Activated CD8-positive, alpha-beta memory T cell treated with anti-CD3 and anti-CD28 coated beads, Interleukin-2, amount 50 U/mL, for 24 hours (primary cell): ENCODE results near the gene TICAM2.
"Not testable (repeated sequence)": the region's sequence is repeated elsewhere in the genome, so short reads cannot be mapped to it uniquely, and the experiment has no call there.

Experiments used
- DNase-seq: peaks from one replicate; pipeline ENCODE4 v3.0.0-alpha.2; 2020; ENCODE audit errors: extremely low read depth

TICAM2 gene, protein sequence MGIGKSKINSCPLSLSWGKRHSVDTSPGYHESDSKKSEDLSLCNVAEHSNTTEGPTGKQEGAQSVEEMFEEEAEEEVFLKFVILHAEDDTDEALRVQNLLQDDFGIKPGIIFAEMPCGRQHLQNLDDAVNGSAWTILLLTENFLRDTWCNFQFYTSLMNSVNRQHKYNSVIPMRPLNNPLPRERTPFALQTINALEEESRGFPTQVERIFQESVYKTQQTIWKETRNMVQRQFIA

DNA sequence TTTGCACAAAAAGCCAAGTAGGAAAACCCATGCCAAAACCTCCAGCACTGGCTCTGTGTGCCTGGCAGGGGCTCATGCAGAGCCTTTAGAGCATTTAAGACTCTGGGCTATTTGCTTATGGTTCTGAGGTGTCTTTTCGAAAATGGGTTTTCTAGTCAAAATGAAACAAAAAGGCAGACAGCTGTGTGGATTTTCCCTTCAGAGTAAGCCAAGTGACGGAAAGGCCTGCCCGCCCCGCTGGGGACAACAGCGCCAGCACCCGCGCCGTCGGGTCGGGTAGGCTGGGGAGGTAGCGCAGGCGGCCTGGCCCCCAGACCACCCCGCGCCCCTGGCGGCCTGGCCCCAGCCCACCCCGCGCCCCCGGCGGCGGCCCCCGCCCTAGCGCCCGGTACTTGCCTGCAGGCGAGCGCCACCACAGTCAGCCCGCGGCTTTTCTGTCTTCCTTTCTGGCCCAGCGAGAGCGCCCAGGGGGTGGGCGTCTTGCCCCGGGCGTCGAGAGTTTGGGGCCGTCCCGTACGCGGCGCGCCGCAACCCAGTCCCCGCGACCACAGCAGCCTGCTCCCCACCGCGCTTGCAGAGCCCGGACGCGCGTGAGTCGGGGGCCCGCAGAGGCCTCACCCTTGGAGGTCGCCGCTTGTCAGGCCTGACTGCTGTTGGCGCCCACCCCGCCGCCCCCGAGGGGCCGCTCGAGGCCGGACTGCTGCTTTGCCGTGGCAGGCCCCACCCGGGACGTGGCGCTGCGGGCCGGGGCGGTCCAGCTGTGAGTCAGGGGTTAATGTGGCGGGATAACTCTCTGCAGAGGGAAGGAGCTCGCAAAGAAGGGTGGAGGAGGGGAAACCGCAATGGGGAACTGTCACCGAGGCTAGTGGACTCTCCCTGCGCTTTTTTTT is at the start of gene TICAM2:
Gene TICAM2, minus strand, starts transcription at position 779 of the 890 bp plus-strand sequence. CDS start 21,223 bp downstream, outside the sequence.
- DNase-seq = no peak

DNA sequence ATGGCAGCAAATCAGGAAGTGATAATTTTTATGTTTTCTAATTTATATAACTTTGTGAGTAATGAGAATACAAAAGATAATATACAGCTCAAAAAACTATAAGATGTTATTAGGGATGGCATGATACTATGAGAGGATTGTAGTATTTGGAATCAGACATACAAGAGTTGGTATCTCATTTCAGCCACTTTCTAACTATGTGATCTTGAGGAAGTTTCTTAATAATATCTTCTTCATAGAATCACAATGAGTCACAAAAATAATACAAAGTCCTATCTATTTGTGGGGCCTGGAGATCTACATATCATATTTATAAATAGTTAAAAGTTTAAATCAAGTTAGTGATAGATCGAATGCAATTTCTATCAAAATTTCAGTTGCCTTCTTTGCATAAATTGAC is 47.3 kb upstream of the TICAM2 start:
- DNase-seq = no peak

DNA sequence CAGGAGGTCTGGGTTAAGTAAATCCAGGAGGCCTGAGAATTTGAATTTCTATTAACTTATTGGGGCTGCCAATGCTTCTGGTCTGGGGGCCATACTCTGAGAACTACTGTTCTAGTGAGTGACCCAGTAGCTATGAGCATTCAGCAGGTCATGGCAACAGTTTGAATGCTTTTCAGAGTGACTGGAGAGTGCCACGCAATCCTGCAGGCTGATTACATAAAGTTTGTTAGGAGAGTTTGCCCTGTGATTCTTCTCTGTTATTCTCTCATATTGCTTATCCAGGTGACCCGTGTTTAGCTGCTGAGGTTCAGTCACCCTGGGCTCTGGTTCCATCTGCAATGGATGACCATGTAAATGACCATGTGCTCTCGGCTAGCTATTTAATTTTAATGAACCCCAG is 45.8 kb upstream of the TICAM2 start:
- no peak for DNase-seq

DNA sequence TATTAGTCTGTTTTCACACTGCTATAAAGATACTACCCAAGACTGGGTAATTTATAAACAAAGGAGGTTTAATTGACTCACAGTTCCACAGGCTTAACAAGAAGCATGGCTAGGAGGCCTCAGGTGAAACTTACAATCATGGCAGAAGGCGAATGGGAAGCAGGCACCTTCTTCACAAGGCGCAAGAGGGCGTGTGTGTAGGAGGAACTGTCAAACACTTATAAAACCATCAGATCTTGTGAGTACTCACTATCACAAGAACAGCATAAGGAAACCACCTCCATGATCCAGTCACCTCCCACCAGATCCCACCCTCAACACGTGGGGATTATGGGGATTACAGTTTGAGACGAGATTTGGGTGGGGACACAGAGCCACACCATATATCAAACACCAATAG is 43.1 kb upstream of the TICAM2 start:
- not testable (repeated sequence) for DNase-seq

DNA sequence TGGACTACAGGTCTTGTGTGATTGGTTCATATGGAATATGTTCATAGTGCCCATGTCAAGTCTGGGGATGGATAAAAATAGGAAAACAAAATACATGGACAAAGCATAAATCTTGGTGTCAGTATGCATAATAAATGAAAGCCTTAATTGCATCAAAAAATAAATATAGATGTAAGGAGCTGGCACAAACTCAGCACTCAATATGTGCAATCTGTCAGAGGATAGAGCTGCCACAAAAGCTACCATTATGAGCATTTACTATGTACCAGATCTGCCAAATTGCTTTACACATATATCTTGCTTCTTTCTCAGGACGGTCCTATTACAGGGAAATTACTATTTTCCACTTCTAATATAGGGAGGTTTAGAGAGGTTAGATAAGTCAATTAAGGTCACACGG is 41.8 kb upstream of the TICAM2 start:
- DNase-seq = no peak

DNA sequence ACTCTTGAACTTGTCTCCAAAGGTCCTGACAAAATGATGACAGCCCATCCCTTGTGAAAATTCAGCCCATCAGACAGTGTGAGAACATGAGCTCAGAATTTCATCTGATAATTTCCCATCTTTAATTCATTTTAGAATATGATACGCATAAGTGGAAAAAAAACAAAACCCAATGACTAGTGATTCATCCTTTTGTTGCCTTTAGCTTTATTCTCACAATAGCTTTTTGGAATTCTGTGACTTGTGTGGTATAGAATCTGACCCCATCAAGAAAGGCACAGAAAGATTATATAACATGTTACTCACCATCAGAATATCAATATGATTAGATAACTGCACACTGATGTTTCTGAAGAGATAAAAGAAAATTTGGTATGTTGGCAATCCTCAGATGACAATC is 39.7 kb upstream of the TICAM2 start:
- no peak for DNase-seq

DNA sequence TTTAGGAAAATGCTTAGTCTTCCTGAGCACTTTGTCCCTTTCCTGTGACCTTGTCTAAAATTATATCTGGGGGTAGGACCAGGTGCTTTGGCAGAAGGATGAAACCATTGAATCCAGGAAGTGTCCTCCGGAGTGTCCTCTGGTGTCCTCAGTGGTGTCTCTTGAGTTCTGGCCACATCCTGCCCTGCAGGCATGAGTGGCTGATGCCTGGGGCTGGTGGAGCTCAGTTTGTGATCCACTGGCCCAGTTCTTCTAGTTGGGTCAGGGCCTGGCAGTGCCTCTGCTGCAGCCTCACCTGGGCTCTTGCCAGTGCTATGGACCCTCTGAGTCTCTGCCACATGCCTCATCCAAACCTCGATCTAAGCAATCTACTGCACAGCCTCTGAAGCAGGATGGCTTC is 38.0 kb upstream of the TICAM2 start:
- DNase-seq = no peak

DNA sequence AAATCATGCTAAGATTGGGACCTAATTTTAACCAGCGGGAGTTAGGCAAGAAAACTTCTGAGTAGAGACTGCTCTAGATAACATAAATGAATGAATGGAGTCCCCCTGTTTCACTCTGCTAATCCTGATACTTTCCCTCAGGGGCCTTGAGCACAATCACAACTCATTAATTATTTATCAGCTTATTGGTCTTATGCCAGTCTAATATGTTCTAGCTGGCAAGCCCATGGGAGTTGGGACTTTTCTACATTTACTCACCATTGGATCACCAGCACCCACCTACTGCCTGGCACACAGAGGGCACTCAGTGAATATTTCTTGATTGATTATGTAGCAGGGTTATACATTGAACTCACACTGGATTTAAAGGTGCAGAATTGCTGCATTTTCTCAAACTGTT is 37.1 kb upstream of the TICAM2 start:
- no peak for DNase-seq

DNA sequence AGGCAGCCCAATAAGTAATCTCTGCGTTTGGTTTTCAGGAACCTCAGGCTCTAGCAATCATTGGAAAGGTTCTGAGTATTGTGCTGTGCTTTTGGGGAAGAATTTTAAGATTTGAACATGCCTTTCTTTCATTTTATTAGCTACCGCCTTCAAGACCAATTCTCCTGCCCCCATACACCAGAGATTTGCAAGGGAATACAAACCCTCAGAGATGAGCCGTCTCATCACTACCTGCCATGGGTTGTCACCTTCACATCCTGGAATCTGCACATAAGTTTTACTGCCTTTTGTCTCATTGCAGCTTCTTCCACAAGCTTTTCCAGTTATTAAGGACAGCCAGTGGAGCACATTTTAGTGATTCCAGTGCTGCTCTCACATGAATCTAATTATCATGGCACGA is 35.2 kb upstream of the TICAM2 start:
- DNase-seq = no peak

DNA sequence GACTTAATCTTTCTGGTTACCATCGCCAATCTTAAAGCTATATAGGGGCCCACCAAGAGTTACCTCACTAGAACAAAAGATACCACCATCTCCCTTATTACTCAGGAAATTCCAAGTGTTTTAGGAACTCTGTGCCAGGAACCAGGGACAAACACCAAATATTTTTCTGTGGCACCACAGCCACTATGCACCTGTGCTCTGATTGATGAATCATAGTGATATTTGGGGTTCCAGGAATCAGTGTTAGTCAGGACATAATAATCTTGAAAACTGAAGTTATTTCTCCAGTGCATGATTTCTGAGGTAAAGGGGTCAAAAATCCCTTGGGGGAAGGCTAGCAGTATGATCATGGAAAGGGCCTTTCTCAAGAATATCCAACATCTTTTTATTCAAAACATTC is 33.7 kb upstream of the TICAM2 start:
- DNase-seq = no peak

DNA sequence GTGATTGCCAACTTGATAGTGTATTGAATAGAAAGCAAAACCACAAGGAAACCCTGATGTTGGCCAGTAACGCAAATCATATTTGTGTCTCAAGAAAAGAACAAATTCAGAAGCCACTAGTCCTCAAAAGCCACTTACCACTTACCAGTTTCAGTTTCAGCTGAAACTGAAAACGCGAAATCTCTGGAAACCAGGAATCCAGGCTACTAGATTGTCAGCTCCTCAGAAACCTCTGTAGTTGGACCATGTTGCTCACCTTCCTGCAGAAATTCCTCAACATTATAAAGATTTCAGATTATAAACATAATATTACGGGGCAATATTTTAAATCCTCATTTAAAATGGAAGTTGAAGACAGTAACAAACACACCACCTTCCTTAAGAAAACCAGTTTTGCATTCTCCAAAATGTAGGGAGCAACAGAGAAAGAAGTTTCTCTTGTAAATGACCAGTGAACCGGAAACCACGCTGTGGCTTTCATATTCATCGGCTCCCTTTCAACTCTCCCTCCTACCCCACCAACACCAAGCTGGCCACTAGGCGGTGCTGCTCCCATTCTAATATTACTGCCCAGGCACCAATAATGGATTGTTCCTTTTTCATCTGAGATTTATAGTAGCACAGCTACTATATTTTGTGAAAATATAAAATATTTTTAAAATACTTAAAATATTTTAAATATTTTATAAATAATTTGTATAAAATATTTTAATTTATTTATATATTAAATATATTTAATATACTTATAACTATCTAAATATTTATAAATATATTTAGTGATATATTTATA is 32.3 kb upstream of the TICAM2 start:
- DNase-seq = peak; percentile 76

DNA sequence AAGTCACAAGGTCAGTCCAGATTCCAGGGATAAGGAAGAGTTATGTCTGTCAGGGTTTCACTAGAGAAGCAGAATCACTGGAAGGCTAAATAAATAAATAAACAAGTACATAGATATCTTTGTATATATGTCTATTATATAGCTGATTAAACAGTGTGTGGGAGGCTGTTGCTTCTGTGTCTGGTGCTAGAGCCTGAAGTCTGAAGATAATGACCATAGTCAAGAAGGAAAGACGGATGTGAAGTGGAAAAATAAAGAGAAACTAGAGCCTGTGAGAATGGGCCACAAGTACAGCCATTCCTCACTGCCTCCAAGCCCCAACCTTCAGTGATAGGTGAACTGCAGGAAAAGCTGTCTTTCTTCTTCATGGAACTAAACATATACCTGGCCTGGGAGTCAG is 27.6 kb upstream of the TICAM2 start:
- no peak for DNase-seq

DNA sequence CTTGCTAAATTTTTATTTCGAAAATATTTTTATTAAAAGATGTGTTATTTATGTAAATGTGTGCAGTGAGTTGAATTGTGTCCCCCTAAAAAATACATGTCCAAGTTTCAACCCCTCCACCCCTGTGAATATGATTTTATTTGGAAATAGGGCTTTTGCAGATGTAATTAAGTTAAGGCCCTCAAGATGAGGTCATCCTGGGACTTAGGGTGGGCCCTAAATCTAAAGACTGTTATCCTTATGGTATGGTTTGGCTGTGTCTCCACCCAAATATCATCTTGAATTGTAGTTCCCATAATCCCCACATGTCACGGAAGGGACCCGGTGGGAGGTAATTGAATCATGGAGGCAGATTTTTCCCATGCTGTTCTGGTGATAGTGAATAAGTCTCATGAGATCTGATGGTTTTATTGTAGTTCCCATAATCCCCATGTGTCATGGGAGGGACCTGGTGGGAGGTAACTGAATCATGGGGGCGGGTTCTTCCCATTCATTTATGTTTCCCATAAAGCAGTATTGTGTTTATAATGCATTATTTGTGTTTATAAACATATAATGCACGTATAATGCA is 25.1 kb upstream of the TICAM2 start:
- DNase-seq = no peak

DNA sequence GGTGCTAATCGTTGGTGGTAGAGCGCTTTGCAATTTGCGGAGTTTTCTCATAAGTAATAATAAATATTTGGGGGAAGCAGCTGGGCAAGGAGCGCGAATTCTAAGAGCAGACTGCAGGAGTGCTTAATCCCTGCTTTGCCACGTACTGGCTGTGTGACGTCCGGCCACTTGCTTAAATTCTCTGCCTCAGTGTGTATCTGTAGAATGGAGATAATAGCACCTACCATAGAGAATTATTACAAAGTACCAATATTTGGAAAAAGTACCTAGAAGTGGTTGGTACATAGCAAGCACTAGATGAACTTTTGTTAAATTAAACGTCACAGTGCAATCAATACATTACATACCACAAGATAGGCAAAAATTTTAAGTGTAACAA is 24.2 kb upstream of the TICAM2 start:
- DNase-seq = no peak

DNA sequence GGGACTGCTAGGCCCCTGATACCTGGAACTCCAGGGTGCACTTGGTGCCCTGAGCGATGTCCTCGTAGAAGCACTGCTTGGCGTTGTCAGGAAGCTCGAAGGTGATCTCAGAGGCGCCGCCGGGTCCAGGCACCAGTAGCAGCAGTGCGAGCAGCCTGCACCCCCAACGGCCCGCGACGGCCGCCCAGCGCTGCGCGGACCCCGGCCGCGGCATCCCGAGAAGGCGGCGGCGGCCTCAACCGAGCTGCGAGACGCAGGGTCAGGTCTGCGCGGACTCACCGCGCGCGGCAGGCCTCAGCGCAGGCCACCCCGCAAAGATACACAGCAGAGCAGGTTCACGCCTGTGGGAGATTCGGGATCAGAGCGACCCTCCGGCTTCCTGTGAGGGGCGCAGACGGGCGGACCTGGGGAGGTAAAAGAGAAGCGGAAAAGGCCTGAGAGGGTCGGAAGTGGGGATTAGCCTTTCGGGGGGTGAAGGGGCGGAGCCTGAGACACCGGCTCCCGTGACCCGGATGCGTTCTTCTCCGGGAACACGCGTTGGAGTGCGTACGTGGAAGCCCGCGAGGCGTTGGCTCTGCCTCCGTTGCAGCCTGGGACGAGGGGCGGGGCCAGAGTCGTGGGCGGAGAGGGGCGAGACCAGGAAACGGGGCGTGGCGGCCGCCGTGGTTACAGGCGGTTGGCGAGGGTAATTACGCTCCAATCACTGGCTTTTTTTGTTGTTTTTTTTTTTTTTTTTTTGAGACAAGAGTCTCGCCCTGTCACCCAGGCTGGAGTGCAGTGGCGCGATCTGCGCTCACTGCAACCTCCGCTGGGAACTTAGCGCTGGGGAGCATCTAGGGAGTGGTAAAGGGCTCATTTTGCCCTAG is 23.5 kb upstream of the TICAM2 start, which contains the start of gene TMED7:
Gene TMED7, minus strand, starts transcription at position 458 of the 866 bp plus-strand sequence. Its CDS starts 244 bp downstream, at position 214.
- DNase-seq = peak; percentile 100

DNA sequence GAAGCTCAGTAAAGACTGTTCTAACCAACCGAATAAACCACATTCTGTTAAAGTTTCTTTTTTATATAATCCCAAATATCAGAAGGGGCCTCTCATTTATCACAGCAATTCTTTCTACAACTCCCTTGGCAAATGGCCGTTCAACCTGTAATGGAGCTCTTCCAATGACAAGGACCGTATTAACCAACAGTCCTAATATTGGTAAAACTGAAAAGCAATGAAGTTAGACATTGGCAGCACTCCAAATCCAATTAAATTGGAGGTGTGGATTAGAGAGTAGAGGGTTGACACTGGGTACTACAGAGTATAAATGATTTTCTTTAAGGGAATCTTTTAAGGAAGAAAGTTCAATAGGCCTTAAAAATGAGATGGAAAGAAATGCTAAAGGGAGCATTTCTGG is 22.7 kb upstream of the TICAM2 start:
- no peak for DNase-seq

DNA sequence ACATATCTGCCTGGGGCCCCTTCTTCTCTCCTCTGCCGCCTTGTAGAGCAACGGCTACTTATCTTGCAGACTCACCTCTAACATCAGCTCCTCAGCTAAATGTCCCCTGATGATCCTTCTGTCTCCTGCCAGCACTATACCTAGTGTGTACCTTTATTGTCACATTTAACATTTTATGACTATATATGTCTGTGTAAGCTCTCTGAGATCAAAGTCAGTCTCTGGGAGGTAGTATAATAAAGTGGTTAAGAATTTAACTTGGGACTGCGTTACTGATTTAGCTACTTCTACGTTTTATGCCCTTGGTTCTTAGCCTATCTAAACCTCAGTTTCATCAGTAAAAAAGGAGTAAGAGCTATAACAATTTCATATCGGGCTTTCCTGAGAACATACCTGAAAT is 21.4 kb upstream of the TICAM2 start:
- no peak for DNase-seq

DNA sequence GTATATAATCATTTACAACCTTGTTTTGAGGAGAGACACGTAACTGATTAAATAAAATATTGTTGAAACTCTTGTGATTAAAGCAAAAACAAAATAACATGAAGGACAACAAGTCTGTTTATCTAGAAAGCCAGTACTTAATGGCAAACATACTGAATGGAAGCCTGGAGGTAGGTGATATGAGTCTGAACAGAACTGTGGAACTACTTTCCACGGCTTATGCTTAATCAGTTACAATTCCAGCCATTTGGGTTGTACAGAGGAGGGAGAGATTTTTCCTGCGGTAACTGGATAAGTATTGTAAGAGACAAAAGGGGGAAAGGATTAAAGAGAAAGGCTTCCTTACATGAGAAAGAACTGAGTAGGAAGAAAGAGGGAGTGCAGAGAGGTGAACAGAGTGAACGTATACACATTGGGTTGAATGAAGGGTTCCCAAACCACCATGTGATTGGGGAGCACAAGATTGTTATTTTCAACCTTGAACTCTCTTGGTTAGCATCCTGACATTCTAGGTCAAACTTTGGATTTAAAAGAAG is 19.2 kb upstream of the TICAM2 start:
- no peak for DNase-seq

DNA sequence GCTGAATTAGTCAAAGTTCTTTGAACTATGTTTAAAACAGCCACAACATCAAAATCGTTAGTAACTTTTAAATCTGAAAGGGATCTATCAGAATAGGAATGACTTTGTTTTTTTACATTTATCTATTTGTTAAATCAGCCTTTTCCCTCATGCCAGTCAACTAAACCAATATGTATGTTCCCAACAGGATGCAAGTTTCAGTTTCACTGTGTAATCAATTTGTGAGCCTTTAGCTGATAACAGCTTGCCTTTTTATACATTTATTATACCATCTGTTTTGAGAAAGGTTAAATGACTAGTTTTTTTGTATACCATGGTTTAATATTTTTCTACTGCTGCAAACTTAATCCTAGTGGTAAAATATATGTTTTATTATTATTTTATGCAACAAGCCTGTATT is 14.6 kb upstream of the TICAM2 start:
- no peak for DNase-seq

DNA sequence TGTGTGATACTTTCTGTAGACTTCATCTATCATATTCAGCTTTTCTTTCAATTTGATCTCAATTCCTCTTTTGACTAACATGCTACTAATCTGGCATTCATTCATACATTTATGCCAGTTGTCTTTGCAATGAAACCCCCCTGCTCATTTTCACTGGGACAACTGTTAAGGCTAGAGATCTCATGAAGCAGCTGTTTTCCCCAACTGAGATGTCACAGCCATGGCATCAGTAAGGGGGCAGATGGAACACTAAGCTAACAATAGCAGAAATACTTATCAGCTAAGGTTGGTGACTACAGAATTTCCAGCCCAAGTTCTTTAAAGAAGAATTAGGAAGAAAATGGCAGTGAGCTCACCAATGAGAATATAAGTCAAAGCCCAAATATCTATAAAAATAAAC is 14.2 kb upstream of the TICAM2 start:
- no peak for DNase-seq

DNA sequence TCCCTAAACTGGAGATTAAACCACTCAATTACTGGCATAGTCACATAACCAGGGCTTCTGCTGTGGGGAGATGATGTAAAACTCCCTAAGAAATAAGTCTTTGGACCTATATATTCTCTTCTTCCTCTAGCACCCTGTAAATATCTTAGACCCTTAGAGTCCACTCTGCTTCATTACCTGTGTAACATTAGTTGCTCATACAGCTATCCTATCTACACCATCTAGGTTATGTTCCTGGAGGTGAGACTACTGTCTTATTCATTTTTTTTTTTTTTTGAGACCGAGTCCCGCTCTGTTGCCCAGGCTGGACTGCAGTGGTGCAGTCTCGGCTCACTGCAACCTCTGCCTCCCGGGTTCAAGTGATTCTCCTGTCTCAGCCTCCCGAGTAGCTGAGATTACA is 9.6 kb upstream of the TICAM2 start:
- DNase-seq = no peak
